Vagina (tissue), 2 donors: ENCODE data around the gene UBAP1. TPM values are rescaled to one million over a fixed set of nuclear protein-coding genes. Genes with fewer than 3 reads are reported as not detected.
"Not testable (repeated sequence)": the region's sequence is repeated elsewhere in the genome, so short reads cannot be mapped to it uniquely, and the experiment has no call there.

Experiments
- DNase-seq, 2 donors: peaks; one replicate each; pipeline ENCODE4 v3.0.0-alpha.2; 2017; ENCODE audit errors: extremely low spot score in 2 of 2
- H3K27ac ChIP-seq: fragments of 200-600 bp; sonication (generic); one replicate; pipeline ENCODE4 v1.5.1; 2019
- H3K27me3 ChIP-seq: fragments of 200-600 bp; sonication (generic); one replicate; pipeline ENCODE4 v1.5.1; 2019
- H3K36me3 ChIP-seq, 2 donors: fragments of 200-600 bp; sonication (generic); one replicate each; pipeline ENCODE4 v1.5.1; 2017 to 2019
- H3K4me1 ChIP-seq: fragments of 200-600 bp; sonication (generic); one replicate; pipeline ENCODE4 v1.5.1; 2019
- H3K4me3 ChIP-seq, 2 donors: fragments of 200-600 bp; sonication (generic); 1 replicate in 1 of 2; 2 replicates in 1 of 2; pipeline ENCODE4 v1.5.1; 2016 to 2019
- H3K9me3 ChIP-seq: fragments of 200-600 bp; sonication (generic); one replicate; pipeline ENCODE4 v1.5.1; 2019
- CTCF ChIP-seq, 3 experiments: fragments of 450-650 bp in 2 of 3; fragments of 200-600 bp in 1 of 3; sonication (generic) in 1 of 3; IDR thresholded peaks; one replicate each; pipeline ENCODE4 v1.5.1; 2017 to 2019; ENCODE audit warnings: antibody characterized with exemption in 3 of 3, mild to moderate bottlenecking in 2 of 3, moderate library complexity in 2 of 3
- POLR2A ChIP-seq, 2 donors: fragments of 450-650 bp; IDR thresholded peaks; one replicate each; pipeline ENCODE4 v1.6.1; 2017; ENCODE audit warnings: antibody characterized with exemption in 2 of 2, mild to moderate bottlenecking in 2 of 2, moderate library complexity in 2 of 2
- POLR2AphosphoS5 ChIP-seq, 2 donors: sonication (generic); formaldehyde crosslinking; IDR thresholded peaks; one replicate each; pipeline ENCODE4 v1.9.0; 2017; ENCODE audit warnings: antibody characterized with exemption in 2 of 2, mild to moderate bottlenecking in 2 of 2, low read depth in 1 of 2; ENCODE audit not compliant: insufficient read depth in 1 of 2
- intact Hi-C: fragments of 100-400 bp; cut with DNase I; formaldehyde crosslinking; loops from one replicate; pipeline ENCODE4 v1.15.1; 2023
- total RNA-seq: library from RNA; depleted of rRNA; stranded (reverse); fragments of >200 nt; gene quantifications from one replicate; pipeline ENCODE4 v1.2.3, GENCODE V29; 2016

Gene UBAP1
- total RNA-seq, 1 donor from 2014 or later, result 43.0 TPM

GRCh38 chr9:34219421-34219820 lies 40.6 kb downstream of the UBAP1 start:
- Histone ChIP-seq H3K27me3 (no peaks in the 10 kb centered on the region), H3K4me3 (no peak overlapping the region), H3K27ac (no peak overlapping the region), H3K9me3 (no peaks in the 10 kb centered on the region), H3K4me1 (peaks cover 9% of the 10 kb centered on the region), H3K36me3 (peaks cover 0 to 4% of the 10 kb centered on the region in 2 donors)
- no peak for DNase-seq
- intact Hi-C loops, result no loop called here
- TF ChIP-seq POLR2AphosphoS5 (IDR thresholded peaks at IDR 0.05; ENCODE audit: insufficient read depth in 1 of 2, low read depth in 1 of 2) (no peak), CTCF (IDR thresholded peaks at IDR 0.05) (no peak), POLR2A (IDR thresholded peaks at IDR 0.05) (no peak)

- intact Hi-C loops, result no loop called here
- H3K36me3 ChIP-seq, result peaks cover 0 to 4% of the 10 kb centered on the region in 2 donors
- no peaks in the 10 kb centered on the region for H3K27me3 ChIP-seq
- no peaks in the 10 kb centered on the region for H3K9me3 ChIP-seq
- H3K27ac ChIP-seq, result no peak overlapping the region
- H3K4me1 ChIP-seq, result peaks cover 9% of the 10 kb centered on the region
- DNase-seq, result no peak
- H3K4me3 ChIP-seq, result no peak overlapping the region
- TF ChIP-seq POLR2A (IDR thresholded peaks at IDR 0.05), result no peak
- no peak for TF ChIP-seq CTCF (IDR thresholded peaks at IDR 0.05)
- TF ChIP-seq POLR2AphosphoS5 (IDR thresholded peaks at IDR 0.05; ENCODE audit: insufficient read depth in 1 of 2, low read depth in 1 of 2), result no peak
These were observed 41.4 kb downstream of the UBAP1 start for GRCh38 chr9:34220218-34220617.

- H3K36me3 ChIP-seq, result peaks cover 0 to 4% of the 10 kb centered on the region in 2 donors
- DNase-seq, result no peak
- H3K9me3 ChIP-seq, result no peaks in the 10 kb centered on the region
- H3K27ac ChIP-seq, result peak overlapping the region; percentile 72
- no peak for TF ChIP-seq POLR2AphosphoS5 (IDR thresholded peaks at IDR 0.05; ENCODE audit: insufficient read depth in 1 of 2, low read depth in 1 of 2)
- no peak for TF ChIP-seq CTCF (IDR thresholded peaks at IDR 0.05)
- no peak for TF ChIP-seq POLR2A (IDR thresholded peaks at IDR 0.05)
- H3K4me3 ChIP-seq, result no peak overlapping the region
- H3K27me3 ChIP-seq, result no peaks in the 10 kb centered on the region
- intact Hi-C loops, result no loop called here
- peaks cover 9% of the 10 kb centered on the region for H3K4me1 ChIP-seq
These were observed 45.5 kb downstream of the UBAP1 start for GRCh38 chr9:34224349-34224748.

GRCh38 chr9:34226144-34226760 lies 47.4 kb downstream of the UBAP1 start:
- H3K4me3 ChIP-seq, H3K27ac ChIP-seq, H3K36me3 ChIP-seq, H3K27me3 ChIP-seq, intact Hi-C loops, H3K9me3 ChIP-seq, DNase-seq, H3K4me1 ChIP-seq: not testable (repeated sequence)

GRCh38 chr9:34227445-34227844 lies 48.6 kb downstream of the UBAP1 start:
- H3K27ac ChIP-seq, result no peak overlapping the region

More at GRCh38 chr9:34227445-34227844, 48.6 kb downstream of the UBAP1 start:
- H3K4me3 ChIP-seq, result no peak overlapping the region
- intact Hi-C loops, result no loop called here
- peaks cover 0 to 4% of the 10 kb centered on the region in 2 donors for H3K36me3 ChIP-seq
- TF ChIP-seq POLR2AphosphoS5 (IDR thresholded peaks at IDR 0.05; ENCODE audit: insufficient read depth in 1 of 2, low read depth in 1 of 2), result no peak
- no peak for TF ChIP-seq POLR2A (IDR thresholded peaks at IDR 0.05)
- TF ChIP-seq CTCF (IDR thresholded peaks at IDR 0.05), result no peak
- H3K9me3 ChIP-seq, result no peaks in the 10 kb centered on the region
- DNase-seq, result no peak
- H3K27me3 ChIP-seq, result no peaks in the 10 kb centered on the region
- H3K4me1 ChIP-seq, result peaks cover 1% of the 10 kb centered on the region
